HEK293 (cell line): Measurements from ENCODE around the gene DUSP18.

ENCODE experiments used
- CTCF ChIA-PET: fragments of 350-600 bp; formaldehyde crosslinking; extraction: SDS; loops from one replicate; lab custom pipeline; 2021; ENCODE audit warnings: antibody characterized with exemption; lab: Yijun Ruan, JAX
- POLR2A ChIA-PET: fragments of 300-600 bp; formaldehyde crosslinking; extraction: SDS; loops from one replicate; lab custom pipeline; 2020; ENCODE audit warnings: antibody characterized with exemption, inconsistent platforms; lab: Yijun Ruan, JAX
- H3K27ac ChIP-seq: fragments of 200-500 bp; sonication (Bioruptor generic); 2 replicates; pipeline ENCODE4 v1.5.1; 2014; ENCODE audit warnings: low read depth, low read length, control low read depth, inconsistent platforms; ENCODE audit errors: extremely low read depth
- H3K36me3 ChIP-seq, 2 experiments: fragments of 200-500 bp in 1 of 2; sonication (Bioruptor generic) in 1 of 2; 1 replicate in 1 of 2; 2 replicates in 1 of 2; pipeline ENCODE4 v1.5.1; 2014 to 2017; ENCODE audit warnings: inconsistent platforms in 2 of 2, low read length in 2 of 2; ENCODE audit not compliant: control insufficient read depth in 2 of 2, insufficient read depth in 1 of 2
- H3K4me1 ChIP-seq: fragments of 200-500 bp; sonication (Bioruptor generic); 2 replicates; pipeline ENCODE4 v1.5.1; 2014; ENCODE audit warnings: mild to moderate bottlenecking, low read length, inconsistent platforms; ENCODE audit not compliant: control insufficient read depth, insufficient read depth
- H3K4me3 ChIP-seq: 2 replicates; pipeline ENCODE4 v1.5.1; 2011; ENCODE audit warnings: low read depth, mild to moderate bottlenecking, control low read depth, low read length, moderate library complexity
- H3K9me3 ChIP-seq: fragments of 200-500 bp; sonication (Bioruptor generic); 2 replicates; pipeline ENCODE4 v1.5.1; 2014; ENCODE audit warnings: low read depth, low read length, inconsistent platforms; ENCODE audit not compliant: control insufficient read depth, insufficient read depth
- EGR2 ChIP-seq: fragments of 450-650 bp; formaldehyde crosslinking; IDR thresholded peaks from 2 replicates; pipeline ENCODE4 v1.5.1; 2016; ENCODE audit warnings: low read depth, missing biosample characterization, missing genetic modification characterization
- GLIS1 ChIP-seq: fragments of 450-650 bp; formaldehyde crosslinking; IDR thresholded peaks from 2 replicates; pipeline ENCODE4 v1.5.1; 2016; ENCODE audit warnings: missing biosample characterization, missing genetic modification characterization
- ZFP37 ChIP-seq: fragments of 450-650 bp; formaldehyde crosslinking; IDR thresholded peaks from 2 replicates; pipeline ENCODE4 v1.5.1; 2016; ENCODE audit warnings: missing biosample characterization, missing genetic modification characterization
- ZNF19 ChIP-seq: fragments of 450-650 bp; formaldehyde crosslinking; IDR thresholded peaks from 2 replicates; pipeline ENCODE4; 2016; ENCODE audit warnings: missing biosample characterization, missing genetic modification characterization, low read depth
- ZNF202 ChIP-seq: fragments of 450-650 bp; formaldehyde crosslinking; IDR thresholded peaks from 2 replicates; pipeline ENCODE4 v1.5.1; 2016; ENCODE audit warnings: missing biosample characterization, missing genetic modification characterization, borderline replicate concordance
- ZNF335 ChIP-seq: fragments of 450-650 bp; formaldehyde crosslinking; conservative IDR thresholded peaks from 2 replicates; pipeline ENCODE4 v1.5.1; 2016; ENCODE audit warnings: missing biosample characterization, missing genetic modification characterization
- ZNF341 ChIP-seq: fragments of 450-650 bp; formaldehyde crosslinking; IDR thresholded peaks from 2 replicates; pipeline ENCODE4; 2016; ENCODE audit warnings: low read depth, missing biosample characterization, missing genetic modification characterization
- ZNF449 ChIP-seq: fragments of 450-650 bp; formaldehyde crosslinking; IDR thresholded peaks from 2 replicates; pipeline ENCODE4 v1.5.1; 2017; ENCODE audit warnings: missing biosample characterization, mild to moderate bottlenecking, missing genetic modification characterization, moderate library complexity
- ZNF558 ChIP-seq: fragments of 450-650 bp; formaldehyde crosslinking; IDR thresholded peaks from 2 replicates; pipeline ENCODE4 v1.5.1; 2016; ENCODE audit warnings: missing biosample characterization, missing genetic modification characterization
- TF ChIP-seq, protein P1 (sequence below): fragments of 450-650 bp; formaldehyde crosslinking; conservative IDR thresholded peaks from 2 replicates; pipeline ENCODE4 v1.5.1; 2016; ENCODE audit warnings: low read depth, missing biosample characterization, missing genetic modification characterization
- TF ChIP-seq, protein P2 (sequence below): fragments of 450-650 bp; formaldehyde crosslinking; IDR thresholded peaks from 2 replicates; pipeline ENCODE4 v1.5.1; 2016; ENCODE audit warnings: missing biosample characterization, missing genetic modification characterization
- TF ChIP-seq, protein P3 (sequence below): fragments of 450-650 bp; formaldehyde crosslinking; IDR thresholded peaks from 2 replicates; pipeline ENCODE4 v1.5.0; 2017; ENCODE audit warnings: missing biosample characterization, missing genetic modification characterization, borderline replicate concordance

Gene DUSP18

DNA sequence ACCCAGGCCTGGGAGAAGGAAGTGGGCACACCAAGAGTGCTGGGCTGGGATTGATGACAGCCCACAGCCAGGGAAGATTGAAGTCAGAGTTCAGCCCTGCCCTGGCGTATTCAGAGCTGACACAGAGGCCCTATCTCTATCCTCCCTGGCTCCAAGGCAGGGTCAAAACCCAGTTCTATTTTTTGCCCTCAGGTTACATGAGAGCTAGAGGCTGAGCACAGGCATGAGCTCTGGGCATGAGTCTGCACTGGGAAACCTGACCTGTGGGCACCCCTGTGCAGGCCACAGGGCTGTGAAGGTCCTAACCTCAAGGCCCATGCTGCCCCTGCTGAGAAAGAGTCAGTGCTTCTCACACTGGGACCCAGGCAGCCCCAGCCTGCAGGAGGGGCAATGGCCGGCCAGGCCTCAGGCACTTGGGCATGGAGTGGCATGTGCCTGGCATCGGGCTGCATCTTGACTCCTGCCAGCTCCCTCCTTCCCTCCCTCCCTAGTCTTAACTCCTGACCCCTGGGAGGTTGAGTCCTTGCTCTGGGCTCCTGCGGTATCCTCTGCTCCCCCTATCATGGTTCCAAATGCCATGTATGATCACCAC lies 26.7 kb downstream of the DUSP18 start:
- H3K4me3 ChIP-seq, result no peak overlapping the region
- peaks cover 3% of the 10 kb centered on the region for H3K4me1 ChIP-seq
- TF ChIP-seq, protein P1, sequence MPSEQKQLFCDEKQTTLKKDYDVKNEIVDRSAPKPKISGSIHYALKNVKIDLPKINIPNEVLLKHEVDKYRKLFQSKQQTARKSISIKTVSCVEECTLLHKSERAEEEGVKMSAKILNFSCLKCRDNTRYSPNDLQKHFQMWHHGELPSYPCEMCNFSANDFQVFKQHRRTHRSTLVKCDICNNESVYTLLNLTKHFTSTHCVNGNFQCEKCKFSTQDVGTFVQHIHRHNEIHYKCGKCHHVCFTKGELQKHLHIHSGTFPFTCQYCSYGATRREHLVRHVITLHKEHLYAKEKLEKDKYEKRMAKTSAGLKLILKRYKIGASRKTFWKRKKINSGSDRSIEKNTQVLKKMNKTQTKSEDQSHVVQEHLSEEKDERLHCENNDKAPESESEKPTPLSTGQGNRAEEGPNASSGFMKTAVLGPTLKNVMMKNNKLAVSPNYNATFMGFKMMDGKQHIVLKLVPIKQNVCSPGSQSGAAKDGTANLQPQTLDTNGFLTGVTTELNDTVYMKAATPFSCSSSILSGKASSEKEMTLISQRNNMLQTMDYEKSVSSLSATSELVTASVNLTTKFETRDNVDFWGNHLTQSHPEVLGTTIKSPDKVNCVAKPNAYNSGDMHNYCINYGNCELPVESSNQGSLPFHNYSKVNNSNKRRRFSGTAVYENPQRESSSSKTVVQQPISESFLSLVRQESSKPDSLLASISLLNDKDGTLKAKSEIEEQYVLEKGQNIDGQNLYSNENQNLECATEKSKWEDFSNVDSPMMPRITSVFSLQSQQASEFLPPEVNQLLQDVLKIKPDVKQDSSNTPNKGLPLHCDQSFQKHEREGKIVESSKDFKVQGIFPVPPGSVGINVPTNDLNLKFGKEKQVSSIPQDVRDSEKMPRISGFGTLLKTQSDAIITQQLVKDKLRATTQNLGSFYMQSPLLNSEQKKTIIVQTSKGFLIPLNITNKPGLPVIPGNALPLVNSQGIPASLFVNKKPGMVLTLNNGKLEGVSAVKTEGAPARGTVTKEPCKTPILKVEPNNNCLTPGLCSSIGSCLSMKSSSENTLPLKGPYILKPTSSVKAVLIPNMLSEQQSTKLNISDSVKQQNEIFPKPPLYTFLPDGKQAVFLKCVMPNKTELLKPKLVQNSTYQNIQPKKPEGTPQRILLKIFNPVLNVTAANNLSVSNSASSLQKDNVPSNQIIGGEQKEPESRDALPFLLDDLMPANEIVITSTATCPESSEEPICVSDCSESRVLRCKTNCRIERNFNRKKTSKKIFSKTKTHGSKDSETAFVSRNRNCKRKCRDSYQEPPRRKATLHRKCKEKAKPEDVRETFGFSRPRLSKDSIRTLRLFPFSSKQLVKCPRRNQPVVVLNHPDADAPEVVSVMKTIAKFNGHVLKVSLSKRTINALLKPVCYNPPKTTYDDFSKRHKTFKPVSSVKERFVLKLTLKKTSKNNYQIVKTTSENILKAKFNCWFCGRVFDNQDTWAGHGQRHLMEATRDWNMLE (tag by site-specific recombination), result no peak
- TF ChIP-seq ZNF202 (tag by site-specific recombination) (no peak), ZNF19 (tag by site-specific recombination) (no peak), ZNF558 (tag by site-specific recombination) (no peak), GLIS1 (tag by site-specific recombination) (no peak)
- TF ChIP-seq, protein P2, sequence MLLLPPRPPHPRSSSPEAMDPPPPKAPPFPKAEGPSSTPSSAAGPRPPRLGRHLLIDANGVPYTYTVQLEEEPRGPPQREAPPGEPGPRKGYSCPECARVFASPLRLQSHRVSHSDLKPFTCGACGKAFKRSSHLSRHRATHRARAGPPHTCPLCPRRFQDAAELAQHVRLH (tag by site-specific recombination), result no peak
- H3K9me3 ChIP-seq, result no peaks in the 10 kb centered on the region
- no peaks in the 10 kb centered on the region for H3K36me3 ChIP-seq
- ChIA-PET CTCF (no interaction called here), POLR2A (no interaction called here)
- H3K27ac ChIP-seq, result no peak overlapping the region

DNA sequence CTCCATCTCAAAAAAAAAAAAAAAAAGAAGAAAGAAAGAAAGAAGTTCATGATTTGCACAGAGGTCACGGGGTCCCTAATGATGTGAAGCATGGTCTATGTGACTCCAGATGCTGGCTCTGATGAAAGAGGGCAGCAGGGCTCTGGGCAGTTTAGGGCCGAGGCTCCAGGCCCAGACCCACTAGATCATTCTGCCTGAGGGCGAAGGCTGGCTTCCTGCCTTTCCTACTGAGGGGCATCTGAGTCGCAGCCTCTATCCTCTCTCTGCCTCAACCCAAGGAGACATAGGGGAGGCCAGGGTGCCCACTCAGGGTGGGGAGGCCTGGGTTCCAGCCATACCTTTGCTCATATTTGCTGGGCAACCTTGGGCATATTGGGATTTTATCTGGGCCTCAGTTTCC lies 27.3 kb downstream of the DUSP18 start:
- H3K36me3 ChIP-seq, result no peaks in the 10 kb centered on the region
- peaks cover 4% of the 10 kb centered on the region for H3K4me1 ChIP-seq
- H3K27ac ChIP-seq, result no peak overlapping the region
- no peaks in the 10 kb centered on the region for H3K9me3 ChIP-seq
- POLR2A ChIA-PET, result interaction anchor here (0.6 kb wide), 1 partner anchor 174 kb away, joined by 3 read pairs; no protein-coding TSS in a partner anchor
- CTCF ChIA-PET, result interaction anchor here (0.6 kb wide), 1 partner anchor 41 kb away, joined by 5 read pairs; no protein-coding TSS in a partner anchor
- H3K4me3 ChIP-seq, result no peak overlapping the region
- TF ChIP-seq ZNF341 (tag by site-specific recombination) (no peak), EGR2 (no peak), ZFP37 (tag by site-specific recombination) (no peak), ZNF335 (tag by site-specific recombination) (no peak), ZNF449 (tag by site-specific recombination) (no peak)
- TF ChIP-seq, protein P3, sequence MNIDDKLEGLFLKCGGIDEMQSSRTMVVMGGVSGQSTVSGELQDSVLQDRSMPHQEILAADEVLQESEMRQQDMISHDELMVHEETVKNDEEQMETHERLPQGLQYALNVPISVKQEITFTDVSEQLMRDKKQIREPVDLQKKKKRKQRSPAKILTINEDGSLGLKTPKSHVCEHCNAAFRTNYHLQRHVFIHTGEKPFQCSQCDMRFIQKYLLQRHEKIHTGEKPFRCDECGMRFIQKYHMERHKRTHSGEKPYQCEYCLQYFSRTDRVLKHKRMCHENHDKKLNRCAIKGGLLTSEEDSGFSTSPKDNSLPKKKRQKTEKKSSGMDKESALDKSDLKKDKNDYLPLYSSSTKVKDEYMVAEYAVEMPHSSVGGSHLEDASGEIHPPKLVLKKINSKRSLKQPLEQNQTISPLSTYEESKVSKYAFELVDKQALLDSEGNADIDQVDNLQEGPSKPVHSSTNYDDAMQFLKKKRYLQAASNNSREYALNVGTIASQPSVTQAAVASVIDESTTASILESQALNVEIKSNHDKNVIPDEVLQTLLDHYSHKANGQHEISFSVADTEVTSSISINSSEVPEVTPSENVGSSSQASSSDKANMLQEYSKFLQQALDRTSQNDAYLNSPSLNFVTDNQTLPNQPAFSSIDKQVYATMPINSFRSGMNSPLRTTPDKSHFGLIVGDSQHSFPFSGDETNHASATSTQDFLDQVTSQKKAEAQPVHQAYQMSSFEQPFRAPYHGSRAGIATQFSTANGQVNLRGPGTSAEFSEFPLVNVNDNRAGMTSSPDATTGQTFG (tag by site-specific recombination), result no peak
